HEK293 (cell line): ENCODE data around the gene CCNA2.

Source experiments
- CTCF ChIA-PET: fragments of 350-600 bp; formaldehyde crosslinking; extraction: SDS; loops from one replicate; lab custom pipeline; 2021; ENCODE audit warnings: antibody characterized with exemption; lab: Yijun Ruan, JAX
- POLR2A ChIA-PET: fragments of 300-600 bp; formaldehyde crosslinking; extraction: SDS; loops from one replicate; lab custom pipeline; 2020; ENCODE audit warnings: antibody characterized with exemption, inconsistent platforms; lab: Yijun Ruan, JAX
- H3K27ac ChIP-seq: fragments of 200-500 bp; sonication (Bioruptor generic); 2 replicates; pipeline ENCODE4 v1.5.1; 2014; ENCODE audit warnings: low read depth, low read length, control low read depth, inconsistent platforms; ENCODE audit errors: extremely low read depth
- H3K36me3 ChIP-seq, 2 experiments: fragments of 200-500 bp in 1 of 2; sonication (Bioruptor generic) in 1 of 2; 1 replicate in 1 of 2; 2 replicates in 1 of 2; pipeline ENCODE4 v1.5.1; 2014 to 2017; ENCODE audit warnings: inconsistent platforms in 2 of 2, low read length in 2 of 2; ENCODE audit not compliant: control insufficient read depth in 2 of 2, insufficient read depth in 1 of 2
- H3K4me1 ChIP-seq: fragments of 200-500 bp; sonication (Bioruptor generic); 2 replicates; pipeline ENCODE4 v1.5.1; 2014; ENCODE audit warnings: mild to moderate bottlenecking, low read length, inconsistent platforms; ENCODE audit not compliant: control insufficient read depth, insufficient read depth
- H3K4me3 ChIP-seq: 2 replicates; pipeline ENCODE4 v1.5.1; 2011; ENCODE audit warnings: low read depth, mild to moderate bottlenecking, control low read depth, low read length, moderate library complexity
- H3K9me3 ChIP-seq: fragments of 200-500 bp; sonication (Bioruptor generic); 2 replicates; pipeline ENCODE4 v1.5.1; 2014; ENCODE audit warnings: low read depth, low read length, inconsistent platforms; ENCODE audit not compliant: control insufficient read depth, insufficient read depth
- BCL11A ChIP-seq: fragments of 450-650 bp; formaldehyde crosslinking; IDR thresholded peaks from 2 replicates; pipeline ENCODE4 v1.5.1; 2016; ENCODE audit warnings: low read depth, missing biosample characterization, missing genetic modification characterization
- GLIS1 ChIP-seq: fragments of 450-650 bp; formaldehyde crosslinking; IDR thresholded peaks from 2 replicates; pipeline ENCODE4 v1.5.1; 2016; ENCODE audit warnings: missing biosample characterization, missing genetic modification characterization
- SCRT2 ChIP-seq: fragments of 450-650 bp; formaldehyde crosslinking; IDR thresholded peaks from 2 replicates; pipeline ENCODE4 v1.5.1; 2016; ENCODE audit warnings: missing biosample characterization, missing genetic modification characterization
- SETDB1 ChIP-seq: IDR thresholded peaks from one replicate; pipeline ENCODE4 v1.6.1; 2017; ENCODE audit warnings: mild to moderate bottlenecking, low read length, moderate library complexity, mixed read lengths; ENCODE audit not compliant: insufficient read length
- SP3 ChIP-seq: fragments of 450-650 bp; formaldehyde crosslinking; IDR thresholded peaks from 2 replicates; pipeline ENCODE4 v1.5.1; 2016; ENCODE audit warnings: missing biosample characterization, missing genetic modification characterization
- ZBTB20 ChIP-seq: fragments of 450-650 bp; formaldehyde crosslinking; IDR thresholded peaks from 2 replicates; pipeline ENCODE4 v1.5.1; 2016; ENCODE audit warnings: missing biosample characterization, missing genetic modification characterization
- ZFP41 ChIP-seq: fragments of 450-650 bp; formaldehyde crosslinking; IDR thresholded peaks from 2 replicates; pipeline ENCODE4 v1.5.1; 2016; ENCODE audit warnings: missing biosample characterization, missing genetic modification characterization, borderline replicate concordance
- ZIC2 ChIP-seq: fragments of 450-650 bp; formaldehyde crosslinking; IDR thresholded peaks from 2 replicates; pipeline ENCODE4 v1.5.1; 2016; ENCODE audit warnings: missing biosample characterization, missing genetic modification characterization
- ZNF114 ChIP-seq: fragments of 450-650 bp; formaldehyde crosslinking; IDR thresholded peaks from 2 replicates; pipeline ENCODE4 v1.5.0; 2017; ENCODE audit warnings: missing biosample characterization, missing genetic modification characterization
- ZNF132 ChIP-seq: fragments of 450-650 bp; formaldehyde crosslinking; IDR thresholded peaks from 2 replicates; pipeline ENCODE4 v1.5.1; 2017; ENCODE audit warnings: missing biosample characterization, missing genetic modification characterization, borderline replicate concordance
- ZNF221 ChIP-seq: fragments of 450-650 bp; formaldehyde crosslinking; IDR thresholded peaks from 2 replicates; pipeline ENCODE4 v1.5.1; 2017; ENCODE audit warnings: missing biosample characterization, missing genetic modification characterization, borderline replicate concordance
- ZNF394 ChIP-seq: fragments of 450-650 bp; formaldehyde crosslinking; IDR thresholded peaks from 2 replicates; pipeline ENCODE4 v1.5.1; 2016; ENCODE audit warnings: missing biosample characterization, missing genetic modification characterization, mild to moderate bottlenecking, moderate library complexity, borderline replicate concordance
- ZNF555 ChIP-seq: fragments of 450-650 bp; formaldehyde crosslinking; conservative IDR thresholded peaks from 2 replicates; pipeline ENCODE4 v1.5.1; 2017; ENCODE audit warnings: missing biosample characterization, mild to moderate bottlenecking, missing genetic modification characterization, inconsistent platforms
- ZNF621 ChIP-seq: fragments of 450-650 bp; formaldehyde crosslinking; IDR thresholded peaks from 2 replicates; pipeline ENCODE4 v1.5.1; 2017; ENCODE audit warnings: missing biosample characterization, missing genetic modification characterization
- ZNF624 ChIP-seq: fragments of 450-650 bp; formaldehyde crosslinking; IDR thresholded peaks from 2 replicates; pipeline ENCODE4 v1.5.1; 2017; ENCODE audit warnings: missing biosample characterization, missing genetic modification characterization
- ZNF658 ChIP-seq: fragments of 450-650 bp; formaldehyde crosslinking; IDR thresholded peaks from 2 replicates; pipeline ENCODE4; 2016; ENCODE audit warnings: missing biosample characterization, missing genetic modification characterization
- ZNF692 ChIP-seq: fragments of 450-650 bp; formaldehyde crosslinking; IDR thresholded peaks from 2 replicates; pipeline ENCODE4 v1.5.1; 2016; ENCODE audit warnings: missing biosample characterization, missing genetic modification characterization
- ZNF747 ChIP-seq: fragments of 450-650 bp; formaldehyde crosslinking; IDR thresholded peaks from 2 replicates; pipeline ENCODE4 v1.5.1; 2016; ENCODE audit warnings: missing biosample characterization, missing genetic modification characterization
- TF ChIP-seq, protein P1 (sequence below): fragments of 450-650 bp; formaldehyde crosslinking; IDR thresholded peaks from 2 replicates; pipeline ENCODE4 v1.5.1; 2017; ENCODE audit warnings: missing biosample characterization, missing genetic modification characterization
- TF ChIP-seq, protein P2 (sequence below): fragments of 450-650 bp; formaldehyde crosslinking; IDR thresholded peaks from 2 replicates; pipeline ENCODE4 v1.5.1; 2016; ENCODE audit warnings: missing biosample characterization, missing genetic modification characterization
- TF ChIP-seq, protein P3 (sequence below): fragments of 450-650 bp; formaldehyde crosslinking; IDR thresholded peaks from 2 replicates; pipeline ENCODE4 v1.5.1; 2016; ENCODE audit warnings: missing biosample characterization, missing genetic modification characterization
- TF ChIP-seq, protein P4 (sequence below): fragments of 450-650 bp; formaldehyde crosslinking; IDR thresholded peaks from 2 replicates; pipeline ENCODE4 v1.5.1; 2017; ENCODE audit warnings: missing biosample characterization, missing genetic modification characterization

CCNA2 gene

DNA sequence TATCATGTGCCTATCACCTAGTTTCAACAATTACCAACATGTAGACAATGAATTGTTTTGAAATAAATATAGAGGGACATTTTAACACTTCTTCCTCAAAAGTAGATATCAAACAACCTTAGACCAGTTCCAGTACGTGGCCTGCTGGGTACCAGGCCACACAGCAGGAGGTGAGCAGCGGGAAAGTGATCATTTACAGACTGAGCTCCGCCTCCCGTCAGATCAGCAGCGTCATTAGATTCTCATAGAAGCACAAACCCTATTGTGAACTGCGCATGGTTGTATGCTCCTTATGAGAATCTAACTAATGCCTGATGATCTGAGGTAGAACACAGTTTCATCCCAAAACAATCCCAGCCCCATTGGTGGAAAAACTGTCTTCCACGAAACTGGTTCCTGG, 40.1 kb upstream of the CCNA2 start:
- TF ChIP-seq ZNF658 (tag by site-specific recombination) (no peak), ZIC2 (0 out of 2 replicates have a peak, but pooled peaks have one; percentile 12), ZNF132 (tag by site-specific recombination) (no peak), ZNF692 (tag by site-specific recombination) (no peak), SP3 (tag by site-specific recombination) (no peak), ZNF621 (tag by site-specific recombination) (no peak), ZFP41 (tag by site-specific recombination) (no peak)
- TF ChIP-seq, protein P1, sequence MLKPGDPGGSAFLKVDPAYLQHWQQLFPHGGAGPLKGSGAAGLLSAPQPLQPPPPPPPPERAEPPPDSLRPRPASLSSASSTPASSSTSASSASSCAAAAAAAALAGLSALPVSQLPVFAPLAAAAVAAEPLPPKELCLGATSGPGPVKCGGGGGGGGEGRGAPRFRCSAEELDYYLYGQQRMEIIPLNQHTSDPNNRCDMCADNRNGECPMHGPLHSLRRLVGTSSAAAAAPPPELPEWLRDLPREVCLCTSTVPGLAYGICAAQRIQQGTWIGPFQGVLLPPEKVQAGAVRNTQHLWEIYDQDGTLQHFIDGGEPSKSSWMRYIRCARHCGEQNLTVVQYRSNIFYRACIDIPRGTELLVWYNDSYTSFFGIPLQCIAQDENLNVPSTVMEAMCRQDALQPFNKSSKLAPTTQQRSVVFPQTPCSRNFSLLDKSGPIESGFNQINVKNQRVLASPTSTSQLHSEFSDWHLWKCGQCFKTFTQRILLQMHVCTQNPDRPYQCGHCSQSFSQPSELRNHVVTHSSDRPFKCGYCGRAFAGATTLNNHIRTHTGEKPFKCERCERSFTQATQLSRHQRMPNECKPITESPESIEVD (tag by site-specific recombination), result no peak
- Histone ChIP-seq H3K36me3 (peaks cover 19 to 56% of the 10 kb centered on the region in 2 experiments), H3K27ac (no peak overlapping the region), H3K4me3 (no peak overlapping the region), H3K9me3 (no peaks in the 10 kb centered on the region), H3K4me1 (no peaks in the 10 kb centered on the region)
- ChIA-PET POLR2A (no interaction called here), CTCF (interaction anchor here (0.6 kb wide), 1 partner anchor 38 kb away, joined by 3 read pairs; no protein-coding TSS in a partner anchor)

DNA sequence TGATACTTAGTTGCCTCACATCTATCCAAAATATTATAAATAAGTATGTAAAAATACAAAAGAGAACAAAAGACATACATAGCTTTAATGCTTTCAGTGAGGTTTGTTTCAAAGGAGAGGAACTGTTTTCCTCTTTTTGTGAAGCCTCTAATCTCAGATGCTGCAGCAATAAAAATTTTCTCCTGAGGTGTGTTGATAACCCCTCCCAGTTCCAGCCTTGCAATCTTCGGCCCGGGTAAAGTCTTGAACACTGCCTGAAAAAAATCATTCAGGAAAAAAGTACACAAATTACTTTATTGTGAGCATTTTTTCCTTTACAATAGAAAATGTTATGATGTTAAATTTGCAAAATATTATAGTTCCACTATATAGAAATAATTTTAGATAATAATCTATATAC, 37.7 kb upstream of the CCNA2 start:
- Histone ChIP-seq H3K9me3 (no peaks in the 10 kb centered on the region), H3K36me3 (peaks cover 10 to 61% of the 10 kb centered on the region in 2 experiments; a peak in 2 of 3 replicates), H3K4me1 (no peaks in the 10 kb centered on the region), H3K4me3 (no peak overlapping the region), H3K27ac (no peak overlapping the region)
- POLR2A ChIA-PET, result no interaction called here
- TF ChIP-seq, protein P2, sequence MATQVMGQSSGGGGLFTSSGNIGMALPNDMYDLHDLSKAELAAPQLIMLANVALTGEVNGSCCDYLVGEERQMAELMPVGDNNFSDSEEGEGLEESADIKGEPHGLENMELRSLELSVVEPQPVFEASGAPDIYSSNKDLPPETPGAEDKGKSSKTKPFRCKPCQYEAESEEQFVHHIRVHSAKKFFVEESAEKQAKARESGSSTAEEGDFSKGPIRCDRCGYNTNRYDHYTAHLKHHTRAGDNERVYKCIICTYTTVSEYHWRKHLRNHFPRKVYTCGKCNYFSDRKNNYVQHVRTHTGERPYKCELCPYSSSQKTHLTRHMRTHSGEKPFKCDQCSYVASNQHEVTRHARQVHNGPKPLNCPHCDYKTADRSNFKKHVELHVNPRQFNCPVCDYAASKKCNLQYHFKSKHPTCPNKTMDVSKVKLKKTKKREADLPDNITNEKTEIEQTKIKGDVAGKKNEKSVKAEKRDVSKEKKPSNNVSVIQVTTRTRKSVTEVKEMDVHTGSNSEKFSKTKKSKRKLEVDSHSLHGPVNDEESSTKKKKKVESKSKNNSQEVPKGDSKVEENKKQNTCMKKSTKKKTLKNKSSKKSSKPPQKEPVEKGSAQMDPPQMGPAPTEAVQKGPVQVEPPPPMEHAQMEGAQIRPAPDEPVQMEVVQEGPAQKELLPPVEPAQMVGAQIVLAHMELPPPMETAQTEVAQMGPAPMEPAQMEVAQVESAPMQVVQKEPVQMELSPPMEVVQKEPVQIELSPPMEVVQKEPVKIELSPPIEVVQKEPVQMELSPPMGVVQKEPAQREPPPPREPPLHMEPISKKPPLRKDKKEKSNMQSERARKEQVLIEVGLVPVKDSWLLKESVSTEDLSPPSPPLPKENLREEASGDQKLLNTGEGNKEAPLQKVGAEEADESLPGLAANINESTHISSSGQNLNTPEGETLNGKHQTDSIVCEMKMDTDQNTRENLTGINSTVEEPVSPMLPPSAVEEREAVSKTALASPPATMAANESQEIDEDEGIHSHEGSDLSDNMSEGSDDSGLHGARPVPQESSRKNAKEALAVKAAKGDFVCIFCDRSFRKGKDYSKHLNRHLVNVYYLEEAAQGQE (tag by site-specific recombination), result no peak
- TF ChIP-seq ZBTB20 (tag by site-specific recombination) (no peak), ZNF747 (no peak), ZNF555 (tag by site-specific recombination) (no peak), SETDB1 (no peak), ZNF114 (tag by site-specific recombination) (no peak)
- TF ChIP-seq, all 188 proteins: peak for 0
- CTCF ChIA-PET, result no interaction called here

DNA sequence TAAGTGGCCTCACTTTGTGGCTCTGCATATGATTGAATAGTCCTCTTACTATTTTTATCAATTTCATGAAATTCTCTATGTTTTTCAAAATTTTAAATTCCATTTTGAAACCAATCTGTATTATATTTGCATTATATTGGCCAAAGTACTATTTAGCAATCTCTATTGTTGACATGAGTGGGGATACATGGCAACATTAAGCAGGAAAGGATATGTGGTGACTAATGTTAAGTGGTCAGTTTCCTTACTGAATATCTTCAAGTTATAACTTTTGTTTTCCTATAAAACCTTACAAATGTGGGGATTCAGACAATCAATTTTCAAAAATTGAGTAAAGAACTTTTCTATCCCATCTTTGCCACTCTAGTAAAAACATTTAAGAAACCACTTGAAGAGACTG, 36.4 kb upstream of the CCNA2 start:
- H3K4me3 ChIP-seq, result no peak overlapping the region
- POLR2A ChIA-PET, result no interaction called here
- H3K4me1 ChIP-seq, result no peaks in the 10 kb centered on the region
- H3K27ac ChIP-seq, result no peak overlapping the region
- CTCF ChIA-PET, result no interaction called here
- peaks cover 7 to 58% of the 10 kb centered on the region in 2 experiments; a peak in 2 of 3 replicates for H3K36me3 ChIP-seq
- no peaks in the 10 kb centered on the region for H3K9me3 ChIP-seq
- TF ChIP-seq ZNF555 (tag by site-specific recombination) (no peak), ZNF394 (tag by site-specific recombination) (no peak), ZNF221 (tag by site-specific recombination) (no peak), GLIS1 (tag by site-specific recombination) (no peak), BCL11A (tag by site-specific recombination) (no peak), ZNF624 (tag by site-specific recombination) (no peak), SCRT2 (tag by site-specific recombination) (no peak)
- TF ChIP-seq, protein P3, sequence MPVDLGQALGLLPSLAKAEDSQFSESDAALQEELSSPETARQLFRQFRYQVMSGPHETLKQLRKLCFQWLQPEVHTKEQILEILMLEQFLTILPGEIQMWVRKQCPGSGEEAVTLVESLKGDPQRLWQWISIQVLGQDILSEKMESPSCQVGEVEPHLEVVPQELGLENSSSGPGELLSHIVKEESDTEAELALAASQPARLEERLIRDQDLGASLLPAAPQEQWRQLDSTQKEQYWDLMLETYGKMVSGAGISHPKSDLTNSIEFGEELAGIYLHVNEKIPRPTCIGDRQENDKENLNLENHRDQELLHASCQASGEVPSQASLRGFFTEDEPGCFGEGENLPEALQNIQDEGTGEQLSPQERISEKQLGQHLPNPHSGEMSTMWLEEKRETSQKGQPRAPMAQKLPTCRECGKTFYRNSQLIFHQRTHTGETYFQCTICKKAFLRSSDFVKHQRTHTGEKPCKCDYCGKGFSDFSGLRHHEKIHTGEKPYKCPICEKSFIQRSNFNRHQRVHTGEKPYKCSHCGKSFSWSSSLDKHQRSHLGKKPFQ, result no peak
- TF ChIP-seq, protein P4, sequence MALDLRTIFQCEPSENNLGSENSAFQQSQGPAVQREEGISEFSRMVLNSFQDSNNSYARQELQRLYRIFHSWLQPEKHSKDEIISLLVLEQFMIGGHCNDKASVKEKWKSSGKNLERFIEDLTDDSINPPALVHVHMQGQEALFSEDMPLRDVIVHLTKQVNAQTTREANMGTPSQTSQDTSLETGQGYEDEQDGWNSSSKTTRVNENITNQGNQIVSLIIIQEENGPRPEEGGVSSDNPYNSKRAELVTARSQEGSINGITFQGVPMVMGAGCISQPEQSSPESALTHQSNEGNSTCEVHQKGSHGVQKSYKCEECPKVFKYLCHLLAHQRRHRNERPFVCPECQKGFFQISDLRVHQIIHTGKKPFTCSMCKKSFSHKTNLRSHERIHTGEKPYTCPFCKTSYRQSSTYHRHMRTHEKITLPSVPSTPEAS, result no peak
